ENCODE measurements around the gene SS18L1.

Gene SS18L1

DNA sequence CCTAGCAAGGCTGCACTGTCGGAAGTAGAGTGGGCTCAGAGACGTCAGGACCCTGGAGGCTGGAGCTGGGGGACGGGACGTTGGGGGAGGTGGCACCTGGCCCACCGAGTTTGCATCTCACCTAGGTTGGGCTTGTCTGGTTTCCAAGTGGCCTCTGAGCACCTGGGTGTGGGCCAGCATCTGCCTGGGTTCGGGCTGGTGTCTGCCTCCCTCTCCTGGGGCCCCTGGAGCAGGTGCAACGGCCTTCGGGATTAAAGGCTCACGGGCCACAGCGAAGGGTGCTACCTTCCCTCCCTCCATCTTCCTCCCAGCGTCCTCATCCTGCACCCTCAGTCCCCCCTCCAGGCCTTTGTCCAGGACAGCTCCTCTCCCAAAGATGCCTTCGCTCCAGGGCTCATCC lies 70.5 kb downstream of the SS18L1 start:
- no peak for ATAC-seq
- TF ChIP-seq ESRRG (CRISPR knock-in tag; IDR thresholded peaks at IDR 0.05) (no peak), CSDC2 (CRISPR knock-in tag; IDR thresholded peaks at IDR 0.05) (no peak), GLIS3 (CRISPR knock-in tag; IDR thresholded peaks at IDR 0.05) (no peak), OSR1 (CRISPR knock-in tag; IDR thresholded peaks at IDR 0.05) (no peak), ZC3H10 (CRISPR knock-in tag; IDR thresholded peaks at IDR 0.05) (no peak), BACH2 (CRISPR knock-in tag; IDR thresholded peaks at IDR 0.05; ENCODE audit: borderline replicate concordance) (no peak), ISL1 (CRISPR knock-in tag; IDR thresholded peaks at IDR 0.05) (no peak), SNAI2 (CRISPR knock-in tag; IDR thresholded peaks at IDR 0.05) (no peak), PPARA (CRISPR knock-in tag; IDR thresholded peaks at IDR 0.05; ENCODE audit: borderline replicate concordance) (no peak), ZFP3 (CRISPR knock-in tag; IDR thresholded peaks at IDR 0.05) (no peak), TCF4 (CRISPR knock-in tag; IDR thresholded peaks at IDR 0.05; ENCODE audit: borderline replicate concordance) (no peak)
- TF ChIP-seq, protein P1, sequence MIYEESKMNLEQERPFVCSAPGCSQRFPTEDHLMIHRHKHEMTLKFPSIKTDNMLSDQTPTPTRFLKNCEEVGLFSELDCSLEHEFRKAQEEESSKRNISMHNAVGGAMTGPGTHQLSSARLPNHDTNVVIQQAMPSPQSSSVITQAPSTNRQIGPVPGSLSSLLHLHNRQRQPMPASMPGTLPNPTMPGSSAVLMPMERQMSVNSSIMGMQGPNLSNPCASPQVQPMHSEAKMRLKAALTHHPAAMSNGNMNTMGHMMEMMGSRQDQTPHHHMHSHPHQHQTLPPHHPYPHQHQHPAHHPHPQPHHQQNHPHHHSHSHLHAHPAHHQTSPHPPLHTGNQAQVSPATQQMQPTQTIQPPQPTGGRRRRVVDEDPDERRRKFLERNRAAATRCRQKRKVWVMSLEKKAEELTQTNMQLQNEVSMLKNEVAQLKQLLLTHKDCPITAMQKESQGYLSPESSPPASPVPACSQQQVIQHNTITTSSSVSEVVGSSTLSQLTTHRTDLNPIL (CRISPR knock-in tag; IDR thresholded peaks at IDR 0.05; ENCODE audit: low read depth), result no peak

DNA sequence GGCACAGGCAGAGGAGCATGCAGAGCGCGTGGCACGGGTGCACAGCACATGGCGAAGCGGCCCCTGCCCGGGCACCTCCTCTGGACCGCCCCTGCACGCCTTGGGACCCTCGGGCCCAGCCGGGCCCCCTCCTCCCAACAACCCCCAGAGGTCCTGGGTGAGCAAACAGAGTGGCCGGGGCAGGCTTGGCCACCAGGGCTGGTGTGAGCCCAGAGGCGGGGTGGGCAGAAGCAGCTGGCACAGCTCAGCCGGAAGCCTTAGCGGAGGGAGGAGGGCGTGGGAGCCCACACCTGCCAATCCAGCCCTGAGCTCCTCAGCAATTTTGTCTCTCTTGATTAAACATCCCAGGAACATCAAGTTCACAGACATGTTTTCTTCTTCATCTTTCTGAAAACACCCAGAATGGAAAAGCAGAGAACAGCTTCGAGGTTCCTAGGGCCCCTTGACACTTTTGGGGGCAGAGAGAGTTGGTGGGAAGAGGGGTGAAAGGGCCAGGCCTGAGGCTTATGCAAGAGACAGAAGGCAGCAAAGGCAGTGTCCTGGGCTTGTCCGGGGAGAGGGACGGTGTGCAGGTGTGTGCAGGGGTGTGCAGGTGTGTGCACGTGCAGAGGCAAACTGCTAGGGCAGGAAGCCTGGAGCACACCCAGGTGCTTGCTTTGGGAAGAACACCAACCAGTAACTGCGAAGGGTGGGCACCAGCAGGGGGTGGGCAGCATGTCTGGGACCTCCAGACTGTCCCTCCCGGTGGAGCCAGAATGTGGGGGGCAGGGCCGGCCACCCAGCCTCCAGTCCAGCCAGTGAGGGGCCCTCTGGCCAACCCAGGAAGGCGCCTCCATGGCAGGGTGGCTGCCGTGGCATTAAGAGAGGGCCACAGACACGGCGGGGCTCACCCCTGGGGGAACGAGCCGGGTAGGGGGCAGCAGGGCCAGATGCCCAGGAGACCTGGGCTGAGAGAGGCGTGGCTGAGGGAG lies 71.7 kb downstream of the SS18L1 start:
- no peak for TF ChIP-seq ZFP3 (CRISPR knock-in tag; IDR thresholded peaks at IDR 0.05)
- no peak for TF ChIP-seq ZNF8 (CRISPR knock-in tag; IDR thresholded peaks at IDR 0.05)
- no peak for TF ChIP-seq ZC3H10 (CRISPR knock-in tag; IDR thresholded peaks at IDR 0.05)
- TF ChIP-seq ISL1 (CRISPR knock-in tag; IDR thresholded peaks at IDR 0.05), result no peak
- TF ChIP-seq, protein P2, sequence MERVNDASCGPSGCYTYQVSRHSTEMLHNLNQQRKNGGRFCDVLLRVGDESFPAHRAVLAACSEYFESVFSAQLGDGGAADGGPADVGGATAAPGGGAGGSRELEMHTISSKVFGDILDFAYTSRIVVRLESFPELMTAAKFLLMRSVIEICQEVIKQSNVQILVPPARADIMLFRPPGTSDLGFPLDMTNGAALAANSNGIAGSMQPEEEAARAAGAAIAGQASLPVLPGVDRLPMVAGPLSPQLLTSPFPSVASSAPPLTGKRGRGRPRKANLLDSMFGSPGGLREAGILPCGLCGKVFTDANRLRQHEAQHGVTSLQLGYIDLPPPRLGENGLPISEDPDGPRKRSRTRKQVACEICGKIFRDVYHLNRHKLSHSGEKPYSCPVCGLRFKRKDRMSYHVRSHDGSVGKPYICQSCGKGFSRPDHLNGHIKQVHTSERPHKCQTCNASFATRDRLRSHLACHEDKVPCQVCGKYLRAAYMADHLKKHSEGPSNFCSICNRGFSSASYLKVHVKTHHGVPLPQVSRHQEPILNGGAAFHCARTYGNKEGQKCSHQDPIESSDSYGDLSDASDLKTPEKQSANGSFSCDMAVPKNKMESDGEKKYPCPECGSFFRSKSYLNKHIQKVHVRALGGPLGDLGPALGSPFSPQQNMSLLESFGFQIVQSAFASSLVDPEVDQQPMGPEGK (CRISPR knock-in tag; IDR thresholded peaks at IDR 0.05; ENCODE audit: borderline replicate concordance), result no peak
- no peak for TF ChIP-seq CSDC2 (CRISPR knock-in tag; IDR thresholded peaks at IDR 0.05)
- TF ChIP-seq ZNF565 (CRISPR knock-in tag; conservative IDR thresholded peaks at IDR 0.05; ENCODE audit: low read depth), result no peak
- TF ChIP-seq, protein P3, sequence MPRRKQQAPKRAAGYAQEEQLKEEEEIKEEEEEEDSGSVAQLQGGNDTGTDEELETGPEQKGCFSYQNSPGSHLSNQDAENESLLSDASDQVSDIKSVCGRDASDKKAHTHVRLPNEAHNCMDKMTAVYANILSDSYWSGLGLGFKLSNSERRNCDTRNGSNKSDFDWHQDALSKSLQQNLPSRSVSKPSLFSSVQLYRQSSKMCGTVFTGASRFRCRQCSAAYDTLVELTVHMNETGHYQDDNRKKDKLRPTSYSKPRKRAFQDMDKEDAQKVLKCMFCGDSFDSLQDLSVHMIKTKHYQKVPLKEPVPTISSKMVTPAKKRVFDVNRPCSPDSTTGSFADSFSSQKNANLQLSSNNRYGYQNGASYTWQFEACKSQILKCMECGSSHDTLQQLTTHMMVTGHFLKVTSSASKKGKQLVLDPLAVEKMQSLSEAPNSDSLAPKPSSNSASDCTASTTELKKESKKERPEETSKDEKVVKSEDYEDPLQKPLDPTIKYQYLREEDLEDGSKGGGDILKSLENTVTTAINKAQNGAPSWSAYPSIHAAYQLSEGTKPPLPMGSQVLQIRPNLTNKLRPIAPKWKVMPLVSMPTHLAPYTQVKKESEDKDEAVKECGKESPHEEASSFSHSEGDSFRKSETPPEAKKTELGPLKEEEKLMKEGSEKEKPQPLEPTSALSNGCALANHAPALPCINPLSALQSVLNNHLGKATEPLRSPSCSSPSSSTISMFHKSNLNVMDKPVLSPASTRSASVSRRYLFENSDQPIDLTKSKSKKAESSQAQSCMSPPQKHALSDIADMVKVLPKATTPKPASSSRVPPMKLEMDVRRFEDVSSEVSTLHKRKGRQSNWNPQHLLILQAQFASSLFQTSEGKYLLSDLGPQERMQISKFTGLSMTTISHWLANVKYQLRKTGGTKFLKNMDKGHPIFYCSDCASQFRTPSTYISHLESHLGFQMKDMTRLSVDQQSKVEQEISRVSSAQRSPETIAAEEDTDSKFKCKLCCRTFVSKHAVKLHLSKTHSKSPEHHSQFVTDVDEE (CRISPR knock-in tag; IDR thresholded peaks at IDR 0.05), result no peak
- no peak for TF ChIP-seq TCF4 (CRISPR knock-in tag; IDR thresholded peaks at IDR 0.05; ENCODE audit: borderline replicate concordance)
- TF ChIP-seq ARNTL (CRISPR knock-in tag; IDR thresholded peaks at IDR 0.05; ENCODE audit: borderline replicate concordance, low read depth), result no peak
- TF ChIP-seq TOX (CRISPR knock-in tag; IDR thresholded peaks at IDR 0.05; ENCODE audit: borderline replicate concordance), result no peak
- TF ChIP-seq GLIS3 (CRISPR knock-in tag; IDR thresholded peaks at IDR 0.05), result no peak
- no peak for TF ChIP-seq BACH2 (CRISPR knock-in tag; IDR thresholded peaks at IDR 0.05; ENCODE audit: borderline replicate concordance)
- no peak for TF ChIP-seq ZFP30 (CRISPR knock-in tag; IDR thresholded peaks at IDR 0.05)
- no peak for ATAC-seq

DNA sequence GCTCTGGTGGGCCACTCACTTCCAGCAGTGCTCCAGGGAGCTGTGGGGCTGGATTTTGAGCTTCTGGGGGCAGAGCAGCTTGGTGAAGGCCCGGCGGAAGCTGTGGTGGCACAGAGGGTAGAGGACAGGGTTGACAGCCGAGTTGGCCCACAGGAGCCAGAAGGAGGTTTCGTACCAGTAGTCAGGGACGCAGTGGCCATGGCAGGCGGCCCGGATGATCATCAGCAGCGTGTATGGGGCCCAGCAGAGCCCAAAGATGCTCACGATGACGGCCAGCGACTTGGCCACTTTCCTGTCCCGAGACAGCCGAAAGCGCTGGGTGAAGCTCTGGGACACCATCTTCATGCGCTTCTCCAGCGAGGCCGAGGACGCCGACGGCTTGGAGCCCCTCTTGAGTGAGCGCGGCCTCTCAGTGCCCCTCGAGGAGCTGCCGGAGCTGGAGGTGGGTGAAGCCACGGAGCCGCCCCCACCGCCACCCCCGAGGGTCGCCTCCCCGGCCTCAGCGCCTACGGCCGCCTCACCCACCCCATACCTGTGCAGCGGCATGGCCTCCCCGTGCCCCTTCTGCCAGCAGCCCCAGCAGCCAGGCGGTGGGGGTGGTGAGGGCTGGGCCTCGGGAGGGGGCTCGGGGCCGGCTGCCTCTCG lies 72.5 kb downstream of the SS18L1 start:
- no peak for ATAC-seq
- TF ChIP-seq ZNF70 (CRISPR knock-in tag; IDR thresholded peaks at IDR 0.05), result no peak
- no peak for TF ChIP-seq TOX (CRISPR knock-in tag; IDR thresholded peaks at IDR 0.05; ENCODE audit: borderline replicate concordance)

Data from SK-N-SH treated with all-trans-retinoic acid at 6 μM for 48 hours (cell line).